Astrocyte of the cerebellum (primary cell): ENCODE results near the gene WNK4.

ENCODE experiments used
- DNase-seq: peaks from one replicate; pipeline ENCODE4 v3.0.0-alpha.2; 2011; ENCODE audit warnings: low read depth
- H3K4me3 ChIP-seq: 2 replicates; pipeline ENCODE4 v1.5.1; 2011; ENCODE audit warnings: mild to moderate bottlenecking, low read depth, low read length, moderate library complexity
- CTCF ChIP-seq: IDR thresholded peaks from 2 replicates; pipeline ENCODE4 v1.5.1; 2012; ENCODE audit warnings: low read length, low read depth, moderate library complexity, mild to moderate bottlenecking; ENCODE audit errors: missing control alignments
- in situ Hi-C: cut with HindIII; loops from 2 replicates; pipeline ENCODE4 v1.10.0; 2017; ENCODE audit warnings: low sequenced_read_pairs

WNK4 gene

GRCh38 chr17:42804918-42805367 lies 24.5 kb downstream of the WNK4 start:
- H3K4me3 ChIP-seq: no peak overlapping the region
- DNase-seq: no peak
- in situ Hi-C loops: no loop called here
- no peak for TF ChIP-seq CTCF

GRCh38 chr17:42806249-42806648 lies 25.8 kb downstream of the WNK4 start:
- in situ Hi-C loops: no loop called here
- no peak for DNase-seq
- no peak for TF ChIP-seq CTCF
- H3K4me3 ChIP-seq: no peak overlapping the region

- no peak for TF ChIP-seq CTCF
- no peak overlapping the region for H3K4me3 ChIP-seq
- in situ Hi-C loops: no loop called here
- peak; percentile 50 for DNase-seq
These were observed 28.8 kb downstream of the WNK4 start for GRCh38 chr17:42809250-42809649.

- peak; percentile 73 for DNase-seq
- in situ Hi-C loops: no loop called here
- H3K4me3 ChIP-seq: no peak overlapping the region
- no peak for TF ChIP-seq CTCF
These were observed 34.4 kb downstream of the WNK4 start for GRCh38 chr17:42814633-42815399.

- DNase-seq: no peak
- in situ Hi-C loops: no loop called here
- no peak for TF ChIP-seq CTCF
- no peak overlapping the region for H3K4me3 ChIP-seq
These were observed 37.5 kb downstream of the WNK4 start for GRCh38 chr17:42817866-42818265.

- H3K4me3 ChIP-seq: no peak overlapping the region
- TF ChIP-seq CTCF: no peak
- DNase-seq: no peak
- in situ Hi-C loops: no loop called here
These were observed 38.0 kb downstream of the WNK4 start for GRCh38 chr17:42818379-42818778.
